ENCODE results near the gene APOL2. TPM values are rescaled to one million over a fixed set of nuclear protein-coding genes. Genes with fewer than 3 reads are reported as not detected.

Gene APOL2
- total RNA-seq, 5 donors from 2014 or later (not counting 1 experiment from before 2014, with no cell fraction given) = 38.3 to 80.7 (median 70.6) TPM

DNA sequence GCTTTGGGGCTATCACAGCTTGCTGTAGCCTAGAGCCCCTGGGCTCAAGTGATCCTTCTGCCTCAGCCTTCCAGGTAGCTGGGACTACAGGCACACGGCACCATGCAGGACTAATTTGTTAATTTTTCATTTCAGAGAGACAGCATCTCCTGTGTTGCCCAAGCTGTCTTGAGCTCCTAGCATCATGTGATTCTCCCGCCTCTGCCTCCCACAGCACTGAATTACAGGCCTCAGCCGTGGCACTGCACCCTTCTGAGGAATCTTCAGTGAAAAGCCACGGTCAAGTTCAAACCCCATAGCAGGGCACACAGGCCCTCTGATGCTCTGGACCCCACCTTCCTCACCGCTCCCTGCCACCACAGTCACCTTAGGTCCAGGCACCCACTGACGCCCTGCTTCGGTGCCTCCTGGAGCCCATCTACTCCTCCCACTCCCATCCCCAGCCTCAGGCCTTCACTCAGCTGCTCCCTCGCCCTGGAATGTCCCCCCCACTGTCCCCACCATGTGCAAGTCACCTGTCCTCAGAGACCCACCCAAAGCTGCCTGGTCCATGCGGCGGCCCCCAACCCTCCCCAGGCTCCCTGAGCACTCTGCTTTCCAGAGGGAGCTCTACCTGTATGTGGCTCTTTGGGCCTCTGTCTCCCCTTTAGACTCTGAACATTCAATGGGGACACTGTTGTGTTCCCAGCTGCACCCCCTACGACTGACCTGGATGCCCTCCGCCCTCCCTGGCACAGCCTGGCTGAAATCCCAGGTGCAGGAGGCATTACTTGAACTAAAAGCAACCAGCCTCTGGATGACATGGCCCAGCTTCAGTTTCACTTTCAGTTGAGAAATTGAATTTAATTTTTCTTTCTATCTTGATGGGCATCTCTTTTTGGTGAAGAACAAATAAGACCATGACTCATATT lies 1.6 kb downstream of the APOL2 start:
- peaks cover 8 to 42% of the 10 kb centered on the region in 2 experiments for H3K4me1 ChIP-seq (ENCODE audit: control insufficient read depth in 1 of 2, extremely low read depth in 1 of 2, insufficient read depth in 2 of 2, low read length in 2 of 2)

DNA sequence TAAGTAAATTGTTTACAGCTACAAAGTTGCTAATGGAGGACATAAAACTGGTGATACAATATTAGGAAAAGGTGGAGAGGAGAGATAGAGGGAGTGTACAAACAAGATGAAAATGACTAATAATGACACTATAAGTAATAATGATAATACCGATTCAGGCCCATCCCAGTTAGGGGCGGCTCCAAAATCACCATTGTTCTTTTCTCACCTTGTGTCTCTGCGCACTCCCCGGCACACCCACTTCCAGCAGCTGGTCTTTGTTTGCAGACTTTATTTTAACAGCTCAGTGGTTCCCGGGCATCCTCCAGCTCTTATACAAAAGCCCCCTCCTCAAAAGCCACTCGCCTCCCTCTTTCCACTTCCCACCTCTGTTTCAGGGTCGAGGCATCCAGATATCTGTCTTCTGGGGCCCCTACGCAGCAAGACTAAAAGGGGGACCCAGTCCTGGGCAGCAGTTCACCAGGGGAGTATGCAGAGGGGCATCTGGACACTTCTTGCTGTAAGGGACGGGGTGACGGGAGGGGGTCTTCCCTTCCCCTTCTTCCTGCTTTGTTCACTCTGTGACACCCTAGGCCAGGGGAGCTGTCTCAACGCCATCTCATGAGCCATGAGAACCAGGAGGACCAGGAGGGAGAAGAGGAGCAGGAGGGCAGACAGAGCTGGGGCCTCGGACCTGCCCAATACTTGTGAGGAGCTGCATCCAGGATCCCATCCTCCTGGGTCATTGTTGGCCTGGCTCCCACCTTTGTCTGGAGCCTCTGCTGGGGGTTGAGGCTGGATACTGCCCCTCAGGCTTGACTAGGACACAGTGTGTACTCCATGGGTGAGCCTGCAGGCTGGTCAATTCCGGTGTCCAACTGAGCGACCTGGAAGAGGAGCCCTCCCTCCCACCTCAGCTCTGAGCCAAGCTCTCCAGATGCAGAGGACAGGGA lies 2.7 kb downstream of the APOL2 start:
- peaks cover 52% of the 10 kb centered on the region for H3K36me3 Mint-ChIP-seq
- H3K27ac ChIP-seq (ENCODE audit: low read length) = no peak overlapping the region
- H3K27me3 ChIP-seq (replicated peaks in 1 of 2; ENCODE audit: control insufficient read depth in 2 of 2, extremely low read depth in 1 of 2, insufficient read depth in 2 of 2, low read length in 1 of 2) = no peaks in the 10 kb centered on the region
- ATAC-seq (replicated peaks in 1 of 4) (no peak), DNase-seq (no peak)
- H3K4me1 Mint-ChIP-seq = peaks cover 65 to 69% (median 66%) of the 10 kb centered on the region in 3 donors
- 83% methylated on average over 5 of the region's 14 CpGs for WGBS (ENCODE audit: insufficient coverage)
- peaks cover 8 to 42% of the 10 kb centered on the region in 2 experiments for H3K4me1 ChIP-seq (ENCODE audit: control insufficient read depth in 1 of 2, extremely low read depth in 1 of 2, insufficient read depth in 2 of 2, low read length in 2 of 2)
- no peaks in the 10 kb centered on the region for H3K9me3 Mint-ChIP-seq
- peak overlapping the region; percentile 99 to 100 (median 99) for H3K4me3 Mint-ChIP-seq
- POLR2A ChIA-PET = interaction anchor here in 1 of 2 donors (0.6 kb wide), 2 partner anchors 73 to 198 kb away, joined by 3 read pairs; no protein-coding TSS in a partner anchor
- CTCF ChIA-PET = no interaction called here
- no peaks in the 10 kb centered on the region for H3K9me3 ChIP-seq
- H3K4me3 ChIP-seq (ENCODE audit: control insufficient read depth in 1 of 2, extremely low read depth in 1 of 2, low read length in 1 of 2) = peak overlapping the region in 1 of 2 donors; percentile 74
- no peaks in the 10 kb centered on the region for H3K27me3 Mint-ChIP-seq
- H3K27ac Mint-ChIP-seq = peak overlapping the region; percentile 49 to 66
- H3K36me3 ChIP-seq (ENCODE audit: control insufficient read depth in 2 of 2, extremely low read depth in 1 of 2, insufficient read depth in 1 of 2, low read length in 1 of 2) = peaks cover 9 to 48% of the 10 kb centered on the region in 2 donors

More for the DNA sequence above, 1.6 kb downstream of the APOL2 start:
- H3K36me3 Mint-ChIP-seq = peaks cover 45% of the 10 kb centered on the region
- peaks cover 63 to 69% (median 64%) of the 10 kb centered on the region in 3 donors for H3K4me1 Mint-ChIP-seq
- 47% methylated on average over 12 of the region's 12 CpGs for WGBS (ENCODE audit: insufficient coverage)
- no peaks in the 10 kb centered on the region for H3K27me3 Mint-ChIP-seq
- POLR2A ChIA-PET = interaction anchor here in 1 of 2 donors (0.6 kb wide), 1 partner anchor 15 kb away, joined by 3 read pairs; the partner anchor contains the start of gene APOL1
- H3K27me3 ChIP-seq (replicated peaks in 1 of 2; ENCODE audit: control insufficient read depth in 2 of 2, extremely low read depth in 1 of 2, insufficient read depth in 2 of 2, low read length in 1 of 2) = no peaks in the 10 kb centered on the region
- H3K4me3 Mint-ChIP-seq = peak overlapping the region; percentile 99 to 100 (median 99)
- peak in 1 of 35 experiments; percentile 49 for DNase-seq
- peaks cover 0 to 37% of the 10 kb centered on the region in 2 donors for H3K36me3 ChIP-seq (ENCODE audit: control insufficient read depth in 2 of 2, extremely low read depth in 1 of 2, insufficient read depth in 1 of 2, low read length in 1 of 2)
- H3K27ac ChIP-seq (ENCODE audit: low read length) = peak overlapping the region; percentile 83
- H3K4me3 ChIP-seq (ENCODE audit: control insufficient read depth in 1 of 2, extremely low read depth in 1 of 2, low read length in 1 of 2) = peak overlapping the region; percentile 74 to 98
- ATAC-seq (replicated peaks in 1 of 4) = no peak
- H3K27ac Mint-ChIP-seq = peak overlapping the region; percentile 96 to 99
- H3K9me3 ChIP-seq = no peaks in the 10 kb centered on the region
- peaks cover 0 to 4% (median 0%) of the 10 kb centered on the region in 3 donors for H3K9me3 Mint-ChIP-seq
- CTCF ChIA-PET = interaction anchor here in 1 of 2 donors (0.7 to 1.7 kb wide), 2 partner anchors 41 to 79 kb away, joined by 3 read pairs; no protein-coding TSS in a partner anchor

DNA sequence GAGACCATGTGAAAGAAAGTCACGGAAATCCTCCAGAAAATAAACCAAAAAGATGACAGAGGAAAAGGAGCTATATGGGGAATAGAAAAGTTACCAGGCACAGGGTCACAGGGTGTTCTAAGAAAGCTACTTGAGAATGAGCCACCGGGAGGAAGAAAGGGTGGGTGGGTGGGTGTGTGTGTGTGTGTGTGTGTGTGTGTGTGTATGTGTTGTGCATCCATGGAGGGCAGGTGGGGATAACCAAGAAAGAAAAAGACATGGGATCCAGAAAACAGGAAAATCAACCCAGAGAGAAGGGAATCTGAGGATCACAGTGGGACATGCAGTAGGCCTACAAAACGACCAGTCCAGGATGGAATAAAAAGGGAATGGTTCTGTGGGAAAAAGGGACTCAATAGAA lies 3.7 kb downstream of the APOL2 start:
- H3K36me3 ChIP-seq (ENCODE audit: control insufficient read depth in 2 of 2, extremely low read depth in 1 of 2, insufficient read depth in 1 of 2, low read length in 1 of 2) = peaks cover 12 to 59% of the 10 kb centered on the region in 2 donors
- 57% methylated on average over 2 of the region's 3 CpGs for WGBS (ENCODE audit: insufficient coverage)
- ChIA-PET POLR2A (interaction anchor here in 1 of 2 donors (0.6 kb wide), 2 partner anchors 72 to 199 kb away, joined by 3 read pairs; no protein-coding TSS in a partner anchor), CTCF (interaction anchor here in 1 of 2 donors (0.6 kb wide), 1 partner anchor 75 kb away, joined by 5 read pairs; the partner anchor contains the start of gene APOL3)
- Mint-ChIP-seq H3K4me1 (peaks cover 66 to 69% (median 67%) of the 10 kb centered on the region in 3 donors), H3K4me3 (peak overlapping the region; percentile 55 to 100 (median 59)), H3K27ac (peak overlapping the region; percentile 9 to 73), H3K36me3 (peaks cover 60% of the 10 kb centered on the region), H3K9me3 (no peaks in the 10 kb centered on the region), H3K27me3 (no peaks in the 10 kb centered on the region)
- H3K27ac ChIP-seq (ENCODE audit: low read length) = no peak overlapping the region
- H3K27me3 ChIP-seq (replicated peaks in 1 of 2; ENCODE audit: control insufficient read depth in 2 of 2, extremely low read depth in 1 of 2, insufficient read depth in 2 of 2, low read length in 1 of 2) = no peaks in the 10 kb centered on the region
- peaks cover 8 to 42% of the 10 kb centered on the region in 2 experiments for H3K4me1 ChIP-seq (ENCODE audit: control insufficient read depth in 1 of 2, extremely low read depth in 1 of 2, insufficient read depth in 2 of 2, low read length in 2 of 2)
- H3K9me3 ChIP-seq = no peaks in the 10 kb centered on the region
- DNase-seq (no peak), ATAC-seq (replicated peaks in 1 of 4) (no peak)
- H3K4me3 ChIP-seq (ENCODE audit: control insufficient read depth in 1 of 2, extremely low read depth in 1 of 2, low read length in 1 of 2) = no peak overlapping the region

DNA sequence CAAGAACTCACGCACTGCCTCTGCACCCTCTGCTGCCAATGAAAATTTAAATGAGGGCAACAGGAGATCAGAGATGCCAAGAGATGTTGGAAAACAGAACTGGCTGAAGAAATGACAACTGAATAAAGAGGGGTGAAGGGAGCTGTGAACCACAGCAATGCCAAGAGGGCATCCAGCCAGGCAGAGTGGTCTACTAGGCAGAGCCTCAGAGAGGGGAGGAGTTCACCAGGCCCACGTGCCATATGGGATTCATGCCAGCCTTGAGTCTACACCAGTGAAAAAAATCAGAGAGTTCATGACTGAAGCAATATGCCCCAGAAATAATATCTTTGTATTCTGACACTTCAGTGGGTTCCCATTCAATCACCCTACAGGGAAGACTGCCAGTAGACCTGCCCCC lies 4.4 kb downstream of the APOL2 start:
- no peak overlapping the region for H3K4me3 ChIP-seq (ENCODE audit: control insufficient read depth in 1 of 2, extremely low read depth in 1 of 2, low read length in 1 of 2)

DNA sequence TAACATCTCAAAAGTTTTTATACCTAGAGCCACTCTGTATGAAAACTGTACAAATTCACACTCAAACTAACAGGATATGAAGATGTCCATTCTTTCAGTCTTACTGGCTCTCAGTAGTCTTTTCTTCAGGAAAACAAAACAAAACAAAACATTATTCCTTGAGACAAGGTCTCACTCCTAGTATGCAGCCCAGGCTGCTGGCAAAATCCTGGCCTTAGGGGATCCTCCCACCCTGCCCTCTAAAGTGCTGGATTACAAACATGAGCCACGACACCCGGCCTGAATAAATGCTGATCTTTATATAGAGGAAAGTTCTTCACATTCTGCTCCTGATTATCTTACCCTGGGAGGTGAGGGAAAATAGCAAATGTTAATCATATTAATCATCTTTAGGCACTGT lies 5.1 kb downstream of the APOL2 start:
- Mint-ChIP-seq H3K27me3 (no peaks in the 10 kb centered on the region), H3K4me1 (peaks cover 54 to 56% (median 56%) of the 10 kb centered on the region in 3 donors), H3K9me3 (no peaks in the 10 kb centered on the region), H3K4me3 (no peak overlapping the region), H3K36me3 (peaks cover 71% of the 10 kb centered on the region), H3K27ac (no peak overlapping the region)
- H3K9me3 ChIP-seq = no peaks in the 10 kb centered on the region
- ATAC-seq (replicated peaks in 1 of 4) (no peak), DNase-seq (no peak)
- peaks cover 12 to 71% of the 10 kb centered on the region in 2 donors for H3K36me3 ChIP-seq (ENCODE audit: control insufficient read depth in 2 of 2, extremely low read depth in 1 of 2, insufficient read depth in 1 of 2, low read length in 1 of 2)
- H3K4me3 ChIP-seq (ENCODE audit: control insufficient read depth in 1 of 2, extremely low read depth in 1 of 2, low read length in 1 of 2) = no peak overlapping the region
- peaks cover 8 to 34% of the 10 kb centered on the region in 2 experiments for H3K4me1 ChIP-seq (ENCODE audit: control insufficient read depth in 1 of 2, extremely low read depth in 1 of 2, insufficient read depth in 2 of 2, low read length in 2 of 2)
- H3K27ac ChIP-seq (ENCODE audit: low read length) = no peak overlapping the region
- POLR2A ChIA-PET = no interaction called here
- no peaks in the 10 kb centered on the region for H3K27me3 ChIP-seq (replicated peaks in 1 of 2; ENCODE audit: control insufficient read depth in 2 of 2, extremely low read depth in 1 of 2, insufficient read depth in 2 of 2, low read length in 1 of 2)
- whole genome bisulfite sequencing (ENCODE audit: insufficient coverage) = no CpG with 5 or more reads among the region's 2 CpGs
- CTCF ChIA-PET = no interaction called here

More for the DNA sequence above, 4.4 kb downstream of the APOL2 start:
- no peaks in the 10 kb centered on the region for H3K9me3 ChIP-seq
- Mint-ChIP-seq H3K4me1 (peaks cover 61 to 63% (median 63%) of the 10 kb centered on the region in 3 donors), H3K27me3 (no peaks in the 10 kb centered on the region), H3K27ac (peak overlapping the region in 1 of 2 donors; percentile 54), H3K9me3 (no peaks in the 10 kb centered on the region), H3K4me3 (peak overlapping the region in 1 of 3 donors; percentile 100), H3K36me3 (peaks cover 65% of the 10 kb centered on the region)
- no peaks in the 10 kb centered on the region for H3K27me3 ChIP-seq (replicated peaks in 1 of 2; ENCODE audit: control insufficient read depth in 2 of 2, extremely low read depth in 1 of 2, insufficient read depth in 2 of 2, low read length in 1 of 2)
- no peak for ATAC-seq (replicated peaks in 1 of 4)
- ChIA-PET CTCF (interaction anchor here in 1 of 2 donors (0.6 kb wide), 1 partner anchor 74 kb away, joined by 5 read pairs; the partner anchor contains the start of gene APOL3), POLR2A (no interaction called here)
- 100% methylated on average over 1 of the region's 2 CpGs for WGBS (ENCODE audit: insufficient coverage)
- DNase-seq = no peak
- peaks cover 12 to 65% of the 10 kb centered on the region in 2 donors for H3K36me3 ChIP-seq (ENCODE audit: control insufficient read depth in 2 of 2, extremely low read depth in 1 of 2, insufficient read depth in 1 of 2, low read length in 1 of 2)
- H3K4me1 ChIP-seq (ENCODE audit: control insufficient read depth in 1 of 2, extremely low read depth in 1 of 2, insufficient read depth in 2 of 2, low read length in 2 of 2) = peaks cover 8 to 39% of the 10 kb centered on the region in 2 experiments
- no peak overlapping the region for H3K27ac ChIP-seq (ENCODE audit: low read length)

All from T-cell (primary cell).